WERI-Rb-1 (cell line): Measurements from ENCODE around the gene TAS2R14.

Experiments
- DNase-seq: peaks from one replicate; pipeline ENCODE4 v3.0.0-alpha.2; 2020
- H3K27ac ChIP-seq: fragments of 250-450 bp; sonication (Bioruptor Pico); 2 replicates; pipeline ENCODE4 v1.5.1; 2020; ENCODE audit warnings: mild to moderate bottlenecking, moderate library complexity
- H3K27me3 ChIP-seq: fragments of 250-450 bp; sonication (Bioruptor Pico); 2 replicates; pipeline ENCODE4 v1.5.1; 2021; ENCODE audit warnings: mild to moderate bottlenecking, low read depth, moderate library complexity; ENCODE audit not compliant: insufficient read depth, severe bottlenecking
- H3K36me3 ChIP-seq: fragments of 250-450 bp; sonication (Bioruptor Pico); 2 replicates; pipeline ENCODE4 v1.5.1; 2020; ENCODE audit warnings: mild to moderate bottlenecking, moderate library complexity
- H3K4me3 ChIP-seq: 2 replicates; pipeline ENCODE4 v1.5.1; 2011; ENCODE audit warnings: low read depth, mild to moderate bottlenecking, control low read depth, low read length
- H3K9me3 ChIP-seq: fragments of 250-450 bp; sonication (Bioruptor Pico); 2 replicates; pipeline ENCODE4 v1.5.1; 2021; ENCODE audit warnings: mild to moderate bottlenecking, moderate library complexity; ENCODE audit not compliant: severe bottlenecking
- TF ChIP-seq, protein P1 (sequence below): IDR thresholded peaks from 2 replicates; pipeline ENCODE4 v1.5.1; 2011; ENCODE audit warnings: low read depth, mild to moderate bottlenecking, control low read depth, inconsistent platforms, low read length

TAS2R14 gene

DNA sequence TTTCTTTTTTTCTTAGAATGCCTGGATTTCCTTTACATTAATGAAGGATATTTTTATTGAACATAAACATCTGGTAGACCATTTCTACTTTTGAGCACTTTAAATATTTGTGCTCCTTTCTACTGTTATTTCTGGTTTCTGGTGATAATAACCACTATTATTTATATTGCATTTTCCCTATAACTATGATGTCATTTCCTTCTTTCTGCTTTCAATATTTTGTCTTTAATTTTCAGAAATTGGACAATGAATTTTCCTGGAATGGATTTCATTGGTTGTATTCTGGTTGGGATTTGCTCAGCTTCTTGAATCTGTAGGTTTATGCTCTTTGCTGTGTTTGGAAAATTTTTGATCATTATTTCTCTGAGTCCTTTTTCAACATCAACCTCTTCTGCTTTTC lies 49.8 kb downstream of the TAS2R14 start:
- H3K36me3 ChIP-seq = no peaks in the 10 kb centered on the region
- H3K9me3 ChIP-seq = no peaks in the 10 kb centered on the region
- TF ChIP-seq, protein P1, sequence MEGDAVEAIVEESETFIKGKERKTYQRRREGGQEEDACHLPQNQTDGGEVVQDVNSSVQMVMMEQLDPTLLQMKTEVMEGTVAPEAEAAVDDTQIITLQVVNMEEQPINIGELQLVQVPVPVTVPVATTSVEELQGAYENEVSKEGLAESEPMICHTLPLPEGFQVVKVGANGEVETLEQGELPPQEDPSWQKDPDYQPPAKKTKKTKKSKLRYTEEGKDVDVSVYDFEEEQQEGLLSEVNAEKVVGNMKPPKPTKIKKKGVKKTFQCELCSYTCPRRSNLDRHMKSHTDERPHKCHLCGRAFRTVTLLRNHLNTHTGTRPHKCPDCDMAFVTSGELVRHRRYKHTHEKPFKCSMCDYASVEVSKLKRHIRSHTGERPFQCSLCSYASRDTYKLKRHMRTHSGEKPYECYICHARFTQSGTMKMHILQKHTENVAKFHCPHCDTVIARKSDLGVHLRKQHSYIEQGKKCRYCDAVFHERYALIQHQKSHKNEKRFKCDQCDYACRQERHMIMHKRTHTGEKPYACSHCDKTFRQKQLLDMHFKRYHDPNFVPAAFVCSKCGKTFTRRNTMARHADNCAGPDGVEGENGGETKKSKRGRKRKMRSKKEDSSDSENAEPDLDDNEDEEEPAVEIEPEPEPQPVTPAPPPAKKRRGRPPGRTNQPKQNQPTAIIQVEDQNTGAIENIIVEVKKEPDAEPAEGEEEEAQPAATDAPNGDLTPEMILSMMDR = no peak
- no peak overlapping the region for H3K27ac ChIP-seq
- no peak overlapping the region for H3K4me3 ChIP-seq
- H3K27me3 ChIP-seq = no peaks in the 10 kb centered on the region
- DNase-seq = no peak
